HT1080 (cell line): Measurements from ENCODE around the gene CFAP77. TPM values are rescaled to one million over a fixed set of nuclear protein-coding genes. Genes with fewer than 3 reads are reported as not detected.
"Not testable (repeated sequence)": the region's sequence is repeated elsewhere in the genome, so short reads cannot be mapped to it uniquely, and the experiment has no call there.

Experiments used
- DNase-seq: peaks from one replicate; pipeline ENCODE4 v3.0.0-alpha.2; 2015; ENCODE audit warnings: low read depth
- polyA plus RNA-seq, 2 experiments: library from polyadenylated mRNA; depleted of rRNA; stranded (reverse); fragments of >200 nt; gene quantifications; 2 replicates each; pipeline ENCODE4 v1.2.3, GENCODE V29; 2015
- total RNA-seq: library from RNA; depleted of rRNA; stranded (reverse); fragments of >200 nt; shearing (Covaris generic); gene quantifications from 2 replicates; pipeline ENCODE4 v1.2.3, GENCODE V29; 2014; rRNA removed

Gene CFAP77
- total RNA-seq, result not detected in 2 replicates
- polyA plus RNA-seq (2015; cell fraction: cytosol; rRNA removed), result not detected in 2 replicates
- polyA plus RNA-seq (2015; cell fraction: nucleus; rRNA removed), result not detected in 2 replicates

DNA sequence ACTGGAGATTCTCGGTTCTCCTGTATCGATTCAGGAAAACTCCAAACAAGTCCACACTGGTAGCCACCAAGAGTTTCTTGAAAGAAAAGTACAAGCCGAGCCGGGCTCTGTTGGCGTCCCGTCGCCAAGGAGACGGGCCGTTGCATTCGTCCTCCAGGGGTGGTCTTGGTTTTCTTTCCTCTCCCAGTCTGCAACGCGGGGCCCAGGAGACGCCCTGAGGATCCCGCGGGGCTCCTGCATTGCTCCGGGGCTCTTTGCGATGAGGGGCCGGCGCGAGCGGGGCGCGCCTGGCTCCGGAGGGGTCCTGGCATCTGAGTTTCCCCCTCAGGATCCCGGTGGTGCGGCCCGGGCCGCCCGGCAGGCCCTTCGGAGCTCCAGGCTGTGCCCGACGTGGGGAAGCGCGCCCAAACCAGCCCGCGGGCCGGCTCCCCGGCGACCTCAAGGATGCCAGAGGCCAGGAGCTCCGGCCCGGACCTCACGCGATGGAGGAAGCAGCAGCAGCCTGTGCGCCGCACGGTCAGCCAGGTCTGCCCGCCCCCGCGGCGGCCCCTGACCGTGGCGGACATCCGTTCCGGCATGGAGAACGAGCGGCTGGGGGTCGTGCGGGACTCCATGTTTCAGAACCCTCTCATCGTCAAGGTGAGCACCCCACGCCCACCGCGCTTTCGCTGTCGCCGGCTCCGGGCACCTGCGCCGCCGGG lies at the start of gene CFAP77:
CFAP77 (plus strand) TSS at position 384 of the 701 bp plus-strand sequence; CDS start at position 445, 61 bp downstream.
- DNase-seq, result peak; percentile 28

DNA sequence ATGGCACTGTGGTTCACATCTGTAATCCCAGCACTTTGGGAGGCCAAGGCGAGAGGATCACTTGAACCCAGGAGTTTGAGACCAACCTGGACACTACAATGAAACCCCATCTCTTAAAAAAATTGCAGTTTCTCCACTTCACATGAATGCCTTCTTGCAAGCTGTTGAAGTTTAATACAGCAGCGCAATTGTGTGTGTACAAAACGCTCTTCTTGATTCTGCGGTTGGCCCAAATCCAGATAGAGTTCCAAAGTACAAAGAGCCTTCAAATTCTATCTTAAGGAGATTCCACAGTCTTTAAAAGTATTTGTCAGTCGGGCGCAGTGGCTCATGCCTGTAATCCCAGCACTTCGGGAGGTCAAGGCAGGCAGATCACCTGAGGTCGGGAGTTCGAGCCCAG lies 45.9 kb upstream of the CFAP77 start:
- DNase-seq, result no peak

DNA sequence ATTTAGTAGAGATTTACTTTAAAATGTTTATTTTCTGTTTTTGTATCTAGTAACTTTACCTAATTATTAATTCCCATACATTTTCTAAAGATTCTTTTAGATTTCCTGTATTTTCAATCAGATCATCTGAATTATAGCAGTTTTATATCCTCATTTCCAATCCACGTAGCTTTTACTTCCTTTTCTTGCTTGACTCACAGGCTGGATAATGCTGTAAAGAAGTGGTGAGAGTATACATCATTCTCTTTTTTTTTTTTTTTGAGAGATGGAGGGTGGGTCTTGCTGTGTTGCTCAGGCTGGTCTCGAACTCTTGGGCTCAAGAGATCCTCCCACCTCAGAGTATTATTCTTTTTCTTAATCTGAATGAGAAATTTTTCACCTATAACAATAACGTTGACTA lies 44.0 kb upstream of the CFAP77 start:
- DNase-seq, result no peak

DNA sequence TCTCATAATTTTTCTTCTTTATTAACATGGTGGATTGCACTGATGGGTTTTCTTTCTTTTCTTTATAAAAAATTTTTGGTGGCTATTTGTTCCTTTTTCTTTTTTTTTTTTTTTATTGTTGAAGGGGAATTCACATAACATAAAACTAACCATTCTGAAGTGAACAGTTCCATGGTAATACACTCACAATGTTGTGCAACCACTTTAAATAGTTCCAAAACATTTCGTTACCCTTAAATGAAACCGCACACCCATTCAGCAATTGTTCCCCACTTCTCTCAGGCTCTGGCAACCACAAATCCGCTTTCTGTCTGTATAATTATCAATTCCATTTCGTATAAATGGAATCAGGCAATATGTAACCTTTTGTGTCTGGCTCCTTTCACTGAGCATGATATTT lies 43.5 kb upstream of the CFAP77 start:
- DNase-seq, result no peak

DNA sequence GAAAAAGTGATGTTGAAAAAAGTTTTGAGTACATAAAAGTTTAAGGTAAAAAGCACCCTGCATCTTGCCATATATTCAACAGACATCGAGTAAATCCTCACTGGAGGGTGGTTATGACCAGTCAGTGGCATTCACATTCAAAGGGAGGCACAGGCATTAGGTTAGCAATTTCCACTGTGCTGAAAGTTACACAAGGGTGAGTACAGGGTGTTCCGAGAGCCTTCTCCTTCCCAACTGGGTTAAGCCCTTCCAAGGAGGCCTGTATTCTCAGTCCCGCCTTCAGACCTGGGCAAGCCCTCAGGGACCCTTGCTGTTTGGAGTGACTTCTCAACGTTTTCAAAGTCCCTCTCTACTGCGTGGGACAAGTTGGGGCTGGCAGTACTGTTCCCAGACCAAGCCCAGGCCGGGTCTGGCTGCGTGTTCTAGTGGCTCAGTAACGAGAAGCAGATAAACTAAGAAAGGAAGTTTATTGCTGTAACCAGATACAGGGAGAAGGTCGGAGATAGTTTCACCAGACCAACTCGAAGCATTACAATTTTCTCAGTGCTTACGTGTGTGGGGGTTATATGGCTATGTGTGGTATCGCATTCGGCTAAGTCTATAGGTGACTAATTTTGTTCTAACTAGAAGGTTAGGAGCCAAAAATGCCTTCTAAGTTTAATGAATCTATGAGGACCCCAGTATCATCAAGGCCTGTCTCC lies 42.2 kb upstream of the CFAP77 start:
- no peak for DNase-seq

DNA sequence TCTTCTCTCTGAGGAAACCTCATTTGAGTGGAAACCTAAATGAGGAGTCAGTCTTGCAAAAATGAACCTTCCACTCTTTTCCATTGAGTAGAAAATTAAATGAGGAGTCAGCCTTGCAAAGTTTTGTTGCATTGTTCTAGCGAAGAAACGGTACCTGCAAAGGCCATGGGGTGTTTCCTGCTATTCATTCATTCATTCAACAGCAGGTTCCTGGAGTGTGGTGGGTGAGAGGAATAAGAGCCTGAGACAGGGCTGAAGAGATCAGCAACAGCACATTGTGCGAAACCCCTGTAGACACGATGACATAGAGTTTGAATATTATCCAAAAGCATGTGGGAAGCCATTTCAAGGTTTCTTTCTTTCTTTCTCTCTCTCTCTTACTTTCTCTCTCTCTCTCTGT lies 40.6 kb upstream of the CFAP77 start:
- DNase-seq, result no peak

DNA sequence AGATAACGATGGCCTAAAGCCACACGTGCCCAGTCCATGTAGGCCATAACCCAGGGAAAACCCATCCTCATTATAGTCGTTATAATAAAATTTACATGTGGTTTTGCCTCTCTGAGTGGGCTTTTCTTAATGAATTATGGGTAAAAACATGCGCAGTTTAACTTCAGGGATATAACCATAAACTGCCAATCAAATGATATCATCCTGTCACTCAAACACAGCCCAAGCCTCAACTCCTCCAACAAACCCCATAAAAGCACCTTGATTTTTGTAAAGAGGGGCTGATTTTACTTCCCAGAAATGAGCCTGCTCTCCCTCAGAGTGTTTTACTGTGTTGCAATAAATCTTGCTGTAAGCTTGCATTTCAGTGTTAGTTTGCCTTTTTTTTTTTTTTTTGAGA lies 39.4 kb upstream of the CFAP77 start:
- DNase-seq, result no peak

DNA sequence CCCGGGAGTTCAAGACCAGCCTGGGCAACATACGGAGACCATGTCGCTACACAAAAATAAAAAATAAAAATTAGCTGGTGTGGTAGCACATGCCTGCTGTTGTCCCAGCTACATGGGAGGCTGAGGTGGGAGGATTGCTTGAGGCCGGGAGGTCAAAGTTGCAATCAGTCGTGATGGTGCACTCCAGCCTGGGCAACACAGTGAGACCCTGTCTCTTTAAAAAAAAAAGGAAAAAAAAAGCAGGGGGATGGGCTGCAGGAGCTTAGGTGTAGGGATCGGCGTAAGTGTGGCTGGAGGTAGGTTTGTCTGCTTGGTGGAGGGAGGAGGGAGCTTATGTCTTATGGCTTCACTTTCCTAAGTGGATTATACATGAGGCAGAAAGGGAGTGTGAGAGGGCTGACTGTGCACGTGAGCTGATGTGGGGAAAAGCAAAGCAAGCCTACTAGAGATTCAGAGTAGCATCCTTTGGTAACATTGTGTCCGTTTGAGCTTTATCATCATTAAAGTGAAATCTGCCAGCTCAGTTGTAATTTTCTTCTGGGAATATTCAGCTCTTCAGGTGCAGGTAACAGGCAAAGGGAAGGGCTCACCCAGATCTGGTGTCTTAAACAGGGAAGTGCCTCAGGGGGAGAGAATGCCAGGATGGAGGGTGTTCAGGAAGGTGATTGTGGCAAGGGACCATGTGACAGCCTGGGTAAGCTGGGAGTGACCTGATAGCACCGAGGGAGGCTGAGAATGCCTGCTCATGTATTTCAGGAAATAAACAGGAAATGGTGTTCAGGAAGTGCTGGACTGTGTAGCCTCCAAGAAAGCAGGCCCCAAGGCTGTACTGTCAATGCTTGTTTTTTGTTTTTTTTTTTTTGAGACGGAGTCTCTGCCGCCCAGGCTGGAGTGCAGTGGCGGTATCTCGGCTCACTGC lies 37.6 kb upstream of the CFAP77 start:
- DNase-seq, result peak; percentile 69

DNA sequence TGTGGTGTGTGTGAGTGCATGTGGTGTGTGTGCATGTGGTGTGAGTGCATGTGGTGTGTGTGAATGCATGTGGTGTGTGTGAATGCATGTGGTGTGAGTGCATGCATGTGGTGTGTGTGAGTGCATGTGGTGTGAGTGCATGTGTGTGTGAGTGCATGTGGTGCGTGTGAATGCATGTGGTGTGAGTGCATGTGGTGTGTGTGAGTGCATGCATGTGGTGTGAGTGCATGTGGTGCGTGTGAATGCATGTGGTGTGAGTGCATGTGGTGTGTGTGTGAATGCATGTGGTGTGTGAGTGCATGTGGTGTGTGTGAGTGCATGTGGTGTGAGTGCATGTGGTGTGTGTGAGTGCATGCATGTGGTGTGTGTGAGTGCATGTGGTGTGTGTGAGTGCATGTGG lies 32.2 kb upstream of the CFAP77 start:
- not testable (repeated sequence) for DNase-seq

DNA sequence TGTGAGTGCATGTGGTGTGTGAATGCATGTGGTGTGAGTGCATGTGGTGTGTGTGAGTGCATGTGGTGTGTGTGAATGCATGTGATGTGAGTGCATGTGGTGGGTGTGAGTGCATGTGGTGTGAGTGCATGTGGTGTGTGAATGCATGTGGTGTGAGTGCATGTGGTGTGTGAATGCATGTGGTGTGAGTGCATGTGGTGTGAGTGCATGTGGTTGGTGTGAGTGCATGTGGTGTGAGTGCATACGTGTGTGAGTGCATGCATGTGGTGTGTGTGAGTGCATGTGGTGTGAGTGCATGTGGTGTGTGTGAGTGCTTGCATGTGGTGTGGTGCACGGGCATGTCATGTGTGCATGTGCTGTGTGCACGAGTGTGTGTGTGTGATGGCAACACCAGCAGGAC lies 31.6 kb upstream of the CFAP77 start:
- DNase-seq, result not testable (repeated sequence)

DNA sequence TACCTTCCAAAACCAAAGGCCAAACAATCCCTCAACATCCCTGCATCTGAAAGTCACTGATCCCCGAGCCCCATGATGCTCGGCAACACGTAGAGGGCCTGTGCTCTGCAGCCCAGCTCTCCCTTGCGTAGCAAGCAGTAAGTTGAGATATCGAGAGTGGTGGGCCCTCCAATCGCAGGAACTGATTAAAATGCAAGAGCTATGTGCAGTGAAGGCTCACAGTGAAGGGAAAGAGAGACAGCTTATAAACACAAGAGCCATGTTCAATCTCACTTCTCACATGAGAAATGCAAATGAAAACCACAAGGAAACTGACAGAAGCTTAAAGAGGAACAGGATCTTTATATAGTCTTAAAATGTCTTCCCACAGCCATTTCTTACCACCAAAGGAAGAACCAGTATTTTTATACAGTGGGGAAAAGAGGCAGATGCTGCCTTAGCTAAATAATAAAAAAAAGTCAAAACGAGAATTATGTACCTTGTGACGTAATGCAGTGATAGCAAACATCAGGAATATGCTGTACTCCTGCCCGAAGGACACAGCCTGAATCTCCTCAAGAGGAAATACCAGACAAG lies 28.0 kb upstream of the CFAP77 start:
- no peak for DNase-seq

DNA sequence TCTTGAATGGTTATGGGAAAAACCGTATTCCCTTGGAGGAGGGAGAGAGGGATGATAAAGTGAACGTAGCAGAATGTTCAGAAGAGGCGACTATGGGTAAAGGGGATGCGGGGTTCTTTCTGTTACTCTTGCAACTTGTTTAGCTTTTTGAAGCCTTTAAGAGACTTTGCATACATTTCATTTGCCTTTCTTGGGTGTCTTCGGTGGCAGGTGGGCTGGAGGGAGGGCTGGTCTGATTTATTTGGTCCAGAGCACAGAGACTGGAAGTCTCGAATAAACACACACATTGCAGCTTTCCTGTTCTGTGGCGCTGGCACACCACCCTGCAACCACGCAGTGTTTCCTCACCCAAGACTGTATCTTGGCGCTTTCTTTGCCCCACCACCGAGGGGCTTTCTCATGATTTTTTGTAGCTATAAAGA lies 26.5 kb upstream of the CFAP77 start:
- DNase-seq, result no peak

DNA sequence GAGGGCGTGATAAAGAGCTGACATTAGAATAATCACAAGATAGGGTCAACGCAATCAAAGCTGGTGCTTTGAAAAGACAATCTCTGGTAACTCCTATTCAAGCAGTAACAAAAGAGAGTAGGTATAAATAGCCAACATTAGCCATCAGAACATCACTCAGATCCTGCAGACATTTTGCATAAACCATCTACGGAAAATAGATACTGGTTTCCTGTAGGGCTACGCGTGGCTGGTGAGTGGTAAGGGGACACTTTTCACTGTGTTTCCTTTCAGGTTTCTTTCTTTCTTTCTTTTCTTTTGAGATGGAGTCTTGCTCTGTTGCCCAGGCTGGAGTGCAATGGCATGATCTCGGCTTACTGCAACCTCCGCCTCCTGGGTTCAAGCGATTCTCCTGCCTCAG lies 25.6 kb upstream of the CFAP77 start:
- no peak for DNase-seq

DNA sequence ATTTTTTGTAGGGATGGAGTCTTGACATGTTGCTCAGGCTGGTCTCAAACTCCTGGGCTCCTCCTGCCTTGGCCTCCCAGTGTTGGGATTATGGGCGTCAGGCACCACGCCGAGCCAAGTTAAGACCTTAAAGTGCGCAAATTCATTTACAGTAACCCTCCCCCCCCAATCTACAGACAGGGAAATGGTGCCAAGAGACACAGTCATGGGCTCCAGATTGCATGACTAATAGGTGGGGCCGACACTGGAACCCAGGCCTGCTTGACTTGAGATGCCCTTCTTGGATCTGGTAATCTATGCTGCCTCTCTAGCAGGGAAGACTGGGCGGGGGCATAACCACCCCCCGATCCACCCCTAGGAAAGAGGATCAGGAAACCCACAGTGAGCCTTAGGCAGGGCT lies 22.9 kb upstream of the CFAP77 start:
- DNase-seq, result no peak

DNA sequence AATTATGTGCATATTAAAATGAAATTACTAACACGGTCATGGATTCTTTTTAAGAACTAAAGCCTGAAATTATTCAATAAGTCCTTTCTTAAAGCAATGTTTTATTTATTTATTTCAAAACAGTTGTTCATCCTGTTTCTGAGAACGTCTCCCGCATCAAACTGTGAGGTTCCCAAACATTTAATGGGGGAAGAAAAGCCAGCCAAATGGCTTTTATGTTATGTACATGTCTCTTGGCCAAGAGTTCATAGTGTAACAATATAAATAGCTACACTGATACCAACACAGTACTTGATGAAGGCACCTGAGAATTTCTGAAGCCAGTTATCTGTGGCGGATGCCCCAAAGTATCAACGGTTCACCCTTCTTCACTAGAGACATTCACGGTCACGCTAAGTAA lies 19.0 kb upstream of the CFAP77 start:
- DNase-seq, result no peak

DNA sequence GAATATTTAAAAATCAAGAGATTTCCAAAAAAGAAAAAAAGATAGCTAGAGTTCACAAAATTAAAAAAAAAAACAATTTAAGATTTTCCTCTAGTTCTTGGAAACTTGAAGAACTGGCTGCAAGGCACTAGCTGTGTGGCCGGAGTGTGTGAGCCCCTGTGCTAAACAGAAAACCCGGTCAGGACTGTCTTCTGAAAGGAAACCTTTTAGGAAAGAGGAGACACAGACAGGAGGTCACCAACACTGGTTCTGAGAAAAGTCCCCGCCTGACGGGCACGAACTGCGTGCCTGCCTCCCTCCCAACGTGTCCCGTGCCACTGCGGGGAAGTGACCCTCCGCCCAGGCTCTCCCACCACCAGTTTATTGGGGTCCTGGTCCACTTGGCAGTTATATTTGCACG lies 18.6 kb upstream of the CFAP77 start:
- no peak for DNase-seq

DNA sequence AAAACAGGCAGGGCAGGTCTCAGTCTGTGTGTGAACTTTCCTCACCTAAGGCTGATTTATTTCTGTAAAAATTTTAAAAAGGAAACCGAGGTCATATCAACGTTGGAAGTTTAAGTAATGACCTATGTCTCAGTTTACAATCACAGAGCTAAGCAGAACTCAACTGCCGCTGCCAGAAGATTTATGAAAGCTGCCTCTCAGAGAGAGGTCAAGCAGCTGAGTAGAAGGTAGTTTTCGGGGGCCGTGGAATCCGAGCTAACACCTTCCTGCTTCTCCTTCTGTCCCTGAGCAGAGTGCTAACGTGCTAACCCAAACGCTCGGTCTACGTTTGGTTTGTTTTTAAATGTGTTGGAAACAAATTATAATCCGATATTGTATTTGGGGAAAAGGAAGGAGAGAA lies 14.5 kb upstream of the CFAP77 start:
- no peak for DNase-seq

DNA sequence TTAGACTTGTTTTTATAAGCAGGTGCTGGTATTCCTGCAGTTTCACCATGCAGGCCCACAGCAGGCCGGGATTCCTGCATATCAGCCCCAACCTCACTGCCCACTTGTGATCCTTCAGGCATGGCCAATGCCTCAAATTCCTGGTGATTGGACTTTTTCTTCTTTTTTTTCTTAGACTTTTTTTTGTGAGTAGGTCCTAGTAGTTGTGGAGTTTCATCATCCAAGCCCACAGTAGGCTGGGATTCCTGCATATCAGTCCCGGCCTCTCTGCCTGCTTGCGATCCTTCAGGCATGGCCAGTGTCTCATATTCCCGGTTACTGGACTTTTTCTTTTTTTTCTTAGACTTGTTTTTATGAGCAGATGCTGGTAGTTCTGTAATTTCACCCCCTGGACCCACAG lies 8.2 kb upstream of the CFAP77 start:
- no peak for DNase-seq

DNA sequence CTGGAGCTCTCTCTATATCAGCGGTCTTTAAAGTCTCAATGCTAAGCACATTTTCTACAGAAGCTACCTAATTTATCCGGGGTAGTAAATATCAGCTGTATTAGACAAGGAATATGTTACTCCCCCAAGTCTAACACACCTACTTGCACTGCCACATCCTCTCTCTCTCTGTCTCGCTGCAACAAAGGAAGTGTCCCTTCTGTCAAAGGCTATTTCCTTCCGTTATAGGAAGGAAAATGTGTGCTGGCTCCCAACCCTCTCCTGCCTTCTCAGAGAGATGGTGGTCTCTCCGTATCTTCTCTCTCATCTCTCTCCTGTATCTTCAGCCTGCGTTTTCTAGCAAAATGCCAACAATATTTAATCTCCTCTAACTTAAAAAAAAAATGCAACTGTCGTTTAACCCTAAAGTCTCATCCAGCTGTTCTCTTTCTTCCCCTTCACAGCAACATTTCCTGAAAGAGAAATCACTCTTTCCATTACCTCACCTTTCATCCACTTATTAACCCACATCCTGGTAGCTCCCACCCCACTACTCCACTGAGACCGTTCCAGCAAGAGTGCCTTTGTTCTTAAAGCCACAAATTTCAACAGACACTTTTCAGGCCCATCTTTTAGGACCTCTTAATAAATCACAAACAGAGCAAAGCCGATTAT lies 5.7 kb upstream of the CFAP77 start:
- DNase-seq, result peak; percentile 10

DNA sequence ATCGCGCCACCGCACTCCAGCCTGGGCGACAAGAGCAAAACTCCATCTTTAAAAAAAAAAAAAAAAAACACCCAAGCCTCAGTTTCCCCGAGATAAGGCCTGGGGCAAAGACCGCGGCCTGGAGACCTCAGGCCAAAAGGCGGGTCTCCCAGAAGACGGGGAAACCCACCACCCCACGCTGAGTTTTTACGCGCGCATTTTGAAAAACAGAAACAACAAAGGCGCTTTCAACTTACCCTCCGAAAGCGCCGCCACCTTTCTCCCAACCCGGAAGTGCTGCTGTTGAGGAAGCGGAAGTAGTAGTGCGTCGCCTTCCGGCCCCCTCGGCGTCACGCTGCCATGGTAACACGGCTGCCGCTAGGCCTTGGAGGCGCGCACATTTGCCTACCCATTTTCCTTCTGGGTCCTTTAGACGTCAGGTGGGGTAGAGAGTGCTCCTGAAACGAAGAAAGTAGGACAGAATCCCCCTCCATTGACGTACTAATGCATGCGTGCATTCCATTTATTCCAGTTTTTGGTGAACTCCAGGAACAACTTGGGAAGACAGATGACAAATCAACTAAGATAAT lies 3.4 kb upstream of the CFAP77 start, which contains the start of gene TTF1:
TTF1 (minus strand) TSS at position 287 of the 569 bp plus-strand sequence. CDS start 4,019 bp downstream, outside the sequence.
- DNase-seq, result peak; percentile 87
